ENCODE measurements around the gene CYTIP.

The CYTIP gene

DNA sequence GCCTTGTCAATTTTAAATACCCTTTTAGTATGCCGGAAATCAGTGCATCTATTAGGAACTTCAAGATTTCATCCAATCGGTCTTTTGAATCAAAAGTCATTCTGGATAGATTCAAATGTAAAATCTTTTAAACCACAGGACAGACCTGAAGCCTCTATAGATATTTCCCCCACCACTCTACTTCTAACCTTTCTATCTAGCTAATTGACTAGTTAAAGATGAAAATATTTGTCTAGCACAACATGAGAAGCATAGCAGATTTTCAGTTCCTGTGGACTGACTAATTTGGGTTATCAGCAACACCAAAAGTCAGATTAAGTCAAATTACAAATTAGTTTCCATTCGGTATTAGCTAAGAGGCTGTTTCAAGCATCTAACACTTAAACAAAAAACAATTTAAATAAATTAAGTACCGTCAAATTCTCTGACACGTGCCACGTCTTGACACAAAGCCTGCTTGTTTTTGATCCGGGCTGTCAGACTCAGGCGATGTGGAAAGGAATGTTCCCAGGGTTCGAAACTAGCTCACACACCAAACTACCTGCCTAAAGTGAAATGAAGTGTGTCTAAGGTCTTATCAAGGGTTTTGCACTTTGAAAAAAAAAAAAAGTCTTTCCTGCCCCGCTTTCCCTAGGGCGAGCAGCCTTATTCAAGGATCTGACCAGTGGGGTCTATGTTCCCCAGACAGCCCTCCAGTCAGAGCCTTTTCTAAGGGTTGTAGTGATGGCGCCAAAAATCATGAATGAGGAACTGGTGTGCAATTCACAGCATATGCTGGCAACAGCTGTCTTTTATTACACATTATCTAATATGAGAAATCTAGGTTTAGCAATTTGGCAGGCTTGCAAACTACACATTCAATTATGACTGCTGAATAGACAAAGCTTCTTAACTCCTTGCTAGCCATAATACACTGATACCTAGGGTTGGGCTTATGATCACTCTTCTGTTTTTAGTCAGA, 4.7 kb downstream of the CYTIP start:
- TF ChIP-seq FOXP2 (optimal IDR thresholded peaks at IDR 0.05; ENCODE audit: control extremely low read depth, extremely low read length, insufficient read depth) (no peak), EZH2 (IDR thresholded peaks at IDR 0.05) (no peak), POLR2AphosphoS5 (IDR thresholded peaks at IDR 0.05; ENCODE audit: borderline replicate concordance, low read depth, low read length) (no peak)
- DNase-seq (ENCODE audit: low read depth, low spot score) = peak; percentile 68
- no peaks in the 10 kb centered on the region for H3K36me3 ChIP-seq (ENCODE audit: insufficient read depth, low read length)
- peak overlapping the region; percentile 54 for H3K4me3 ChIP-seq
- no peak overlapping the region for H3K9ac ChIP-seq (ENCODE audit: insufficient read length)
- H3K27ac ChIP-seq = peak overlapping the region; percentile 69
- H3K9me3 ChIP-seq (ENCODE audit: low read depth, low read length) = no peaks in the 10 kb centered on the region

DNA sequence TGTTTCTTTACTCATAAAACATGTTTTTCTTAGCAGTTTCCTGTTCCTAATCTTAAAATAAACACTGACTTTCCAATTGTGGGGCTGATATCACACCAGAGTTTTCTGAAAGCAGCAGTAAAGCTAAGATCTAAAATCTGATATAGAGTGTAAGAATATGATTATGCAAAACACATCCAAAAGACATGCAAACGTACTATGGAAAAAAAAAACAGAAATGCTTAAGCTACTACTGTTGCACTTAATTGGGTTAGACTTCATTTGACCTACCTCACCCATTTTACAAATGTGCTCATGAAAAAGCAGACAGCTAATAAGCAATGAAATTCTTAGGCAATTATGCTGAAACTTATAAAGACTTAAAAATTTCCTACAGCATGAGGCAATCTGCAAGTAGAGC, 10.5 kb downstream of the CYTIP start:
- H3K9me3 ChIP-seq (ENCODE audit: low read depth, low read length) = no peaks in the 10 kb centered on the region
- no peaks in the 10 kb centered on the region for H3K36me3 ChIP-seq (ENCODE audit: insufficient read depth, low read length)
- H3K4me3 ChIP-seq = peak overlapping the region; percentile 44
- H3K9ac ChIP-seq (ENCODE audit: insufficient read length) = peak overlapping the region; percentile 19
- TF ChIP-seq POLR2AphosphoS5 (IDR thresholded peaks at IDR 0.05; ENCODE audit: borderline replicate concordance, low read depth, low read length) (peak; percentile 19; the same call in 1 of the 2 replicates), EZH2 (IDR thresholded peaks at IDR 0.05) (no peak)
- DNase-seq (ENCODE audit: low read depth, low spot score) = peak; percentile 63
- H3K27ac ChIP-seq = peak overlapping the region; percentile 85

GRCh38 chr2:157432475-157433106, 11.3 kb downstream of the CYTIP start:
- Histone ChIP-seq H3K36me3 (ENCODE audit: insufficient read depth, low read length) (no peaks in the 10 kb centered on the region), H3K9me3 (ENCODE audit: low read depth, low read length) (no peaks in the 10 kb centered on the region), H3K9ac (ENCODE audit: insufficient read length) (no peak overlapping the region), H3K27ac (peak overlapping the region; percentile 85), H3K4me3 (peak overlapping the region; percentile 44; the same call in 1 of the 2 replicates)
- no peak for TF ChIP-seq EZH2 (IDR thresholded peaks at IDR 0.05)
- TF ChIP-seq POLR2AphosphoS5 (IDR thresholded peaks at IDR 0.05; ENCODE audit: borderline replicate concordance, low read depth, low read length) = no peak
- TF ChIP-seq FOXP2 (optimal IDR thresholded peaks at IDR 0.05; ENCODE audit: control extremely low read depth, extremely low read length, insufficient read depth) = no peak
- no peak for DNase-seq (ENCODE audit: low read depth, low spot score)

DNA sequence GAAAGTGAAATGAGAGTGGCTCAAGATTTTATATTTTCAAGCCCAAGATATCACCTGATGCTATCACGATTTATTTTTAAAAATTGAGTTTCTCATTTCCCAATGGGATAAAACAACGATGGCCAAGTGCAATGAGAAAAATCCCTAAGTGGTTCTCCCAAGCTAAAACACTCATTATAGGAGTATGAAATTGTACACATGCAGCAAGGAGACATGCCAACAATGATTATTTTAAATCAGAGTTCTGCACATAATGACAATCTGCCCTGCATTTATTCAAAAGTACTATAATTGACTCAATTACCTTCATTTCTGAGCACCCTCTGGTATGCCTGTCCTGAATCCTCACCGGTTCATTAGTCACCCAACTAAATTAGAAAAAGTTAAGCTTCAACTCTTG, 12.7 kb downstream of the CYTIP start:
- TF ChIP-seq POLR2AphosphoS5 (IDR thresholded peaks at IDR 0.05; ENCODE audit: borderline replicate concordance, low read depth, low read length) (no peak), FOXP2 (optimal IDR thresholded peaks at IDR 0.05; ENCODE audit: control extremely low read depth, extremely low read length, insufficient read depth) (no peak), EZH2 (IDR thresholded peaks at IDR 0.05) (no peak)
- Histone ChIP-seq H3K36me3 (ENCODE audit: insufficient read depth, low read length) (no peaks in the 10 kb centered on the region), H3K4me3 (no peak overlapping the region), H3K9ac (ENCODE audit: insufficient read length) (no peak overlapping the region), H3K9me3 (ENCODE audit: low read depth, low read length) (peaks cover 4% of the 10 kb centered on the region; the same call in 1 of the 2 replicates), H3K27ac (no peak overlapping the region)
- no peak for DNase-seq (ENCODE audit: low read depth, low spot score)

- Histone ChIP-seq H3K9ac (ENCODE audit: insufficient read length) (no peak overlapping the region), H3K9me3 (ENCODE audit: low read depth, low read length) (peaks cover 5% of the 10 kb centered on the region; the same call in 1 of the 2 replicates), H3K27ac (no peak overlapping the region), H3K4me3 (no peak overlapping the region), H3K36me3 (ENCODE audit: insufficient read depth, low read length) (no peaks in the 10 kb centered on the region)
- no peak for DNase-seq (ENCODE audit: low read depth, low spot score)
- TF ChIP-seq FOXP2 (optimal IDR thresholded peaks at IDR 0.05; ENCODE audit: control extremely low read depth, extremely low read length, insufficient read depth) = no peak
- TF ChIP-seq POLR2AphosphoS5 (IDR thresholded peaks at IDR 0.05; ENCODE audit: borderline replicate concordance, low read depth, low read length) = no peak
- TF ChIP-seq EZH2 (IDR thresholded peaks at IDR 0.05) = no peak
These were observed 15.3 kb downstream of the CYTIP start for GRCh38 chr2:157428500-157429175.

DNA sequence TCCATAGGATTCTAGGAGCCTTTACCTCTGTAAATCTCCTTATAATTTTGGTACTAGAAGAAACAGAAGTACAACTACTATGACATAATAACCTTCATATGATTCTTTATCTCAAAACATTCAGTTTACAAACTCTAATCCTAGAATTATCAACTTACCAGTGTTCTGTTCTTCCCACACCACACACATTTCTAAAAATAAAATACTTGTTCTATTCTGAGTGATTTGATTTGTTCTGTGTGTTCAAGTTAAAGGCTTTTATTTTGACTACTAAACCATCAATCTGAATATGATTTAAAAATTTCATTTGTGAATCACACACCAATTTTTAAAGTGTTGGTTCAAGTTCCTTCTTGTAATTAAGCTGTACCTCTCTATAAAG, 16.0 kb downstream of the CYTIP start:
- Histone ChIP-seq H3K4me3 (no peak overlapping the region), H3K9ac (ENCODE audit: insufficient read length) (no peak overlapping the region), H3K27ac (no peak overlapping the region), H3K36me3 (ENCODE audit: insufficient read depth, low read length) (no peaks in the 10 kb centered on the region), H3K9me3 (ENCODE audit: low read depth, low read length) (peaks cover 5% of the 10 kb centered on the region; the same call in 1 of the 2 replicates)
- no peak for DNase-seq (ENCODE audit: low read depth, low spot score)
- TF ChIP-seq POLR2AphosphoS5 (IDR thresholded peaks at IDR 0.05; ENCODE audit: borderline replicate concordance, low read depth, low read length) = no peak
- TF ChIP-seq EZH2 (IDR thresholded peaks at IDR 0.05) = no peak
- TF ChIP-seq FOXP2 (optimal IDR thresholded peaks at IDR 0.05; ENCODE audit: control extremely low read depth, extremely low read length, insufficient read depth) = no peak

- no peak for DNase-seq (ENCODE audit: low read depth, low spot score)
- Histone ChIP-seq H3K4me3 (no peak overlapping the region), H3K36me3 (ENCODE audit: insufficient read depth, low read length) (no peaks in the 10 kb centered on the region), H3K9me3 (ENCODE audit: low read depth, low read length) (peaks cover 5% of the 10 kb centered on the region; the same call in 1 of the 2 replicates), H3K9ac (ENCODE audit: insufficient read length) (no peak overlapping the region), H3K27ac (no peak overlapping the region)
- TF ChIP-seq EZH2 (IDR thresholded peaks at IDR 0.05) = no peak
- no peak for TF ChIP-seq FOXP2 (optimal IDR thresholded peaks at IDR 0.05; ENCODE audit: control extremely low read depth, extremely low read length, insufficient read depth)
- TF ChIP-seq POLR2AphosphoS5 (IDR thresholded peaks at IDR 0.05; ENCODE audit: borderline replicate concordance, low read depth, low read length) = no peak
These were observed 16.6 kb downstream of the CYTIP start for GRCh38 chr2:157427003-157427921.

All from SK-N-MC (cell line).